GM21786 (cell line): ENCODE measurements around the gene CDH3.
"Not testable (repeated sequence)": the region's sequence is repeated elsewhere in the genome, so short reads cannot be mapped to it uniquely, and the experiment has no call there.

ENCODE experiments used
- ATAC-seq: cut with Tn5 transposase; IDR thresholded peaks from one replicate; pipeline ENCODE4 v1.9.1; 2021; ENCODE audit not compliant: unreplicated experiment

Gene CDH3

DNA sequence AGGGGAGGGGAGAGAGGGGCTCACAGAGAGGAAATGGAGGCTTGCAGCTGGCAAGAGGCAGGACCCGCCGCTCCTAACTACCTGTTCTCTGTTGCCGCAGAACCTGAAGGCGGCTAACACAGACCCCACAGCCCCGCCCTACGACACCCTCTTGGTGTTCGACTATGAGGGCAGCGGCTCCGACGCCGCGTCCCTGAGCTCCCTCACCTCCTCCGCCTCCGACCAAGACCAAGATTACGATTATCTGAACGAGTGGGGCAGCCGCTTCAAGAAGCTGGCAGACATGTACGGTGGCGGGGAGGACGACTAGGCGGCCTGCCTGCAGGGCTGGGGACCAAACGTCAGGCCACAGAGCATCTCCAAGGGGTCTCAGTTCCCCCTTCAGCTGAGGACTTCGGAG lies 53.0 kb downstream of the CDH3 start:
- no peak for ATAC-seq

DNA sequence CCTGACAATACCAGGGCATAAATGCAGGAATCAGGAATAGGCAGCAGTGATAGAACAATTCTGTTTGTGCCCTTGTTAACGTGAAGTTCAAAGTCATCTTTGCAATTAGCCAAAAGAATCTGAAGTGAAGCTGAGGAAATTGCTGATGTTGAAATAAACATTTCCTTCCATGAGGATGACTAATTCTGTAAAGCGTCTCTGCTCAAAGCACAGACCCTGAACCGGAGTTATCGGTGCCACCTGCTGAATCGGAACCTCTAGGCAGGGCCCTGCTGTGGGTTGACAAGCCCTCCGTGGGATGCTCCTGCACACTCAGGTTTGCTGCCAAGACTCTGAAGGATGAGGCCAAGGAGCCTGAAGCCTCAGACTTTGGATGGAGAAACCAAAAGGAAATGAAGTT lies 55.0 kb downstream of the CDH3 start:
- no peak for ATAC-seq

DNA sequence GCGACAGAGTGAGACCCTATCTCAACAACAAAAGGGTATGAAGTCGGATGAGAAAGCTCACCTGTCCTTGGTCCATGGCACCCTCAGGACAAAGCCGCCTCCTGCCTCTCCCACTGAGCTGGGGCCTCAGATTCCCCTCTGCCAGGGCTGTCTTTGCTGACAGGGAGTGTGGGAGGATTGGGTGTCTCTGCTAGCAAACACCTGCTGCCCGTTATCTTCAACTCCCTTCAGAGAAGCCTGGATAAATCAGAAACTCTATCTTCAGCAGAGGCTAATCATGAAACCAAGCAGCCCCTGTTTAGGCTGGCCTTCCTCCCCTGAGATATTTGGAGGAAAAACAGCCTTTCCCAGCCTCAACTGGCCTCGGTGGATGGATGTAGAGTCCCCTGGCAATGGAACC lies 55.7 kb downstream of the CDH3 start:
- ATAC-seq, result no peak

DNA sequence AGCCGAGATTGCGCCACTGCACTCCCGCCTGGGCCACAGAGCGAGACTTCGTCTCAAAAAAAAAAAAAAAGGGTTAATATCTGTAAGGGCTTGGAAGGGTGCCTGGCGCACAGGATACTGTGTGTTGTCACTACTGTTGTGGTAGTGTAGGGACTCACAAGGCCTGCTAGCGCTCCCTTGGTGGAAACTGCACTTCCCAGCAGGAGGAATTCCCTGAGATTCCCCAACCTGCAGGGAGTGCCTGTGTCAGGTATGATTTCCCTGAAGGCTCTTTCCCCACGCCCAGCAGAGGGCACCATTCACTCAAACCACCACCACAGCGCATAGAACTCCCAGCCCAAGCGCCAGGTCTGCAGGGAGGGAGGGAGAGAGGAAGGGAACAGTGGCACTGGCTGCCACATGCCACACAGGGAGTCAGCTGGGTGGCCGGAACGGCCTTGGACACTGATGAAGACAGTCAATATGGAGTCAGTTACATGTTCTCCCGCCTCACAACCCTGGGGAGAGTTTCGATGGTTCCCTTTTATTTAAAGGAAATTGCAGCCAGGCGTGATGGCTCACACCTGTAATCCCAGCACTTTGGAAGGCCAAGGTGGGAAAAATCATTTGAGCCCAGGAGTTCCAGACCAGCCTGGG lies 59.2 kb downstream of the CDH3 start:
- no peak for ATAC-seq

GRCh38 chr16:68707340-68708152 lies 62.4 kb downstream of the CDH3 start:
- ATAC-seq, result no peak

DNA sequence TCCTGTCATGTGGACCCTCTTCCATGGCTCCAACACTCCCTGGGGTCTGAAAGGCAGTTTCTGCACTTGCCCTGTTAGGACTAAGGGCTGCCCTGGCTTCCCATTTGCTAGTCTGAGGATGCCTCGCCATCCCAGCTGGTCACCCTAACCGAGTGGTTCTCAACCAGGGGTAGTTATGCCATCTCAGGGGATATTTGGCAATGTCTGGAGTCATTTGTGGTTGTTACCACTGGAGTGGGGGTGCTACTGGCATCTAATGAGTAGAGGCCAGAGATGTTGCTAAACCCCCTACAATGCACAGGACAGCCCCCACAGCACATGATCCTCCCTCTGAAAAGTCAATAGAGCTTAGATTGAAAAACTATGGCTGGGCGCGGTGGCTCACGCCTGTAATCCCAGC lies 65.1 kb downstream of the CDH3 start:
- no peak for ATAC-seq

- ATAC-seq, result no peak
These were observed 66.5 kb downstream of the CDH3 start for GRCh38 chr16:68711421-68712139.

GRCh38 chr16:68713361-68713760 lies 68.3 kb downstream of the CDH3 start:
- no peak for ATAC-seq

- ATAC-seq, result no peak
These were observed 70.4 kb downstream of the CDH3 start for GRCh38 chr16:68715471-68715870.

- not testable (repeated sequence) for ATAC-seq
These were observed 71.4 kb downstream of the CDH3 start for GRCh38 chr16:68716516-68716915.

DNA sequence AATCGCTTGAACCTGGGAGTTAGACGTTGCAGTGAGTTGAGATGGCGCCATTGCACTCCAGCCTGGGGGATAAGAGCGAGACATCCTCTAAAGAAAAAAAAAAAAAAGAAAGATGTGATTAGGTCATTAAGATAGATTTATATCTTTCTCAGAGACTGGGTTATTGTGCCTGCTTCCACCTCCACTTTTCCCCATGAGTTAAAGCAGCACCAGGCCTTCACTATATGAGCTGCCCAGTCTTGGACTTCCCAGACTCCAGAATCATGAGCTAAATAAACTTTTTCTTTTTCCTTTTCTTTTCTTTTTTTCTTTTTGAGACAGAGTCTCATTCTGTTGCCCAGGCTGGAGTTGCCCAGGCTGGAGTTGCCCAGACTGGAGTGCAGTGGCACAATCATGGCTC lies 72.6 kb downstream of the CDH3 start:
- ATAC-seq, result no peak

DNA sequence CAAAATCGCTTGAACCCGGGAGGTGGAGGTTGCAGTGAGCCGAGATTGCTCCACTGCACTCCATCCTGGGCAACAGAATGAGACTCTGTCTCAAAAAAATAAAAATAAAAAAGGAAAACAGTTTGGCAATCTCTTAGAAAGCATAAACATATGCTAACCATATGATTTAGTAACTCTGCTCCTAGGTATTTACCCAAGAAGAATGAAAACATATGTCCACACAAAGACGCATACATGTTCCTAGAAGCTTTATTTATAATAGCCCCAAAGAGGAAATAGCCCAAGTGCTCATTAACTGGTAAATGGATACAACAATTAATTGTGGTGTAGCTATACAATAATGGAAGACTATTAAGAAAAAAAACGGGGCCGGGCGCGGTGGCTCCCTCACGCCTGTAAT lies 73.5 kb downstream of the CDH3 start:
- ATAC-seq, result no peak

GRCh38 chr16:68719993-68720489 lies 74.9 kb downstream of the CDH3 start:
- ATAC-seq, result peak; percentile 87

GRCh38 chr16:68722119-68723024 lies 77.3 kb downstream of the CDH3 start:
- no peak for ATAC-seq

DNA sequence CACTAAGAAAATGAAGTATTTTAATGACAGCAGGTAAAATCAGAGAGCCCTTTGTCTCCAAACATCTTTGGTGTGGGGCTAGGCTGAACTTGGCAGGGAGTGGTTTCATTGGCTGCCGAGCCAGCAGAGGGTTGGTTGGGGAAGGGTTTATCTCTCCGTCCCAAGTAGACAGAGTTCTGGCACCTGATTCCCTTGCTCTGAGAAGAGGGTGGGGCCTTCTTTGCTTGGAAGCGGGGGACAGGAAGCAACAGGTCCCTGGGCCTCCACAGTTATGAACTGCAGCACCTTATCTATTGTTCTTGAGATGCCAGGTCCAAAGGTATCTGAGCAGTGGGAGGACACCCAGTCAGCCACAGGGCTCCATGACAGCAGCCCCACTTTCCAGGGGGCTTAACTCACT lies 79.7 kb downstream of the CDH3 start:
- ATAC-seq, result no peak

DNA sequence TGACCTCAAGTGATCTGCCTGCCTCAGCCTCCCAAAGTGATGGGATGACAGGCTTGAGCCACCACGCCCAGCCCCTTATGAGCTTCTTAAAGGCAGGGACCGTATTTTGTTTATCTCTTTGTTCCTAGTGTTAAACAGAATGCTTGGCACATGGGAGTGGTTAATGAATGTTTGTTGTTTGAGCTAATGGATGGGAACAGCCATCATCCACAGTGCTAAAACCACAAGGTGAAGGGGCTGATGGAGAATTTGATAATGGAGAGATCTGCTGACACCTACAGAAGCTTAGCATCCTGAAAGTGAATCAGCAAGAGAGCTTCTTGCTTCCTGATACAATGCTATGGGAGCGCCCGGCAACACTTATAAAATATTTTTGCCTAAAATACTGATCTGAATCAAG lies 83.4 kb downstream of the CDH3 start:
- ATAC-seq, result no peak

DNA sequence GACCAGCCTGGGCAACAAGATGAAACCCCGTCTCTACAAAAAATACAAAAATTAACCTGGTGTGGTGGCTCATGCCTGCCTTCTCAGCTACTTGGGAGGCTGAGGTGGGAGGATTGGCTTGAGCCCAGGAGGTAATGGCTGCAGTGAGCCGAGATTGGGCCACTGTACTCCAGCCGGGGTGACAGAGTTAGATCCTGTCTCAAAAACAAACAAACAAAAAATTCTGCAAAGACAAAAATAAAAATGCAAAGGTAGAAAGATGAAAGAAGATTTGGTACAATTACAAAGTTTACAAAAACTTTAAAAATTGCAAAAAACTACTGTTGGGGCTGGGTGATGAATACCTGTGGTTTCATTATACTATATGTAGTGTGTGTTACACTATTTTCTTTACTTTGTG lies 86.5 kb downstream of the CDH3 start:
- ATAC-seq, result no peak

- no peak for ATAC-seq
These were observed 87.1 kb downstream of the CDH3 start for GRCh38 chr16:68732042-68732680.

DNA sequence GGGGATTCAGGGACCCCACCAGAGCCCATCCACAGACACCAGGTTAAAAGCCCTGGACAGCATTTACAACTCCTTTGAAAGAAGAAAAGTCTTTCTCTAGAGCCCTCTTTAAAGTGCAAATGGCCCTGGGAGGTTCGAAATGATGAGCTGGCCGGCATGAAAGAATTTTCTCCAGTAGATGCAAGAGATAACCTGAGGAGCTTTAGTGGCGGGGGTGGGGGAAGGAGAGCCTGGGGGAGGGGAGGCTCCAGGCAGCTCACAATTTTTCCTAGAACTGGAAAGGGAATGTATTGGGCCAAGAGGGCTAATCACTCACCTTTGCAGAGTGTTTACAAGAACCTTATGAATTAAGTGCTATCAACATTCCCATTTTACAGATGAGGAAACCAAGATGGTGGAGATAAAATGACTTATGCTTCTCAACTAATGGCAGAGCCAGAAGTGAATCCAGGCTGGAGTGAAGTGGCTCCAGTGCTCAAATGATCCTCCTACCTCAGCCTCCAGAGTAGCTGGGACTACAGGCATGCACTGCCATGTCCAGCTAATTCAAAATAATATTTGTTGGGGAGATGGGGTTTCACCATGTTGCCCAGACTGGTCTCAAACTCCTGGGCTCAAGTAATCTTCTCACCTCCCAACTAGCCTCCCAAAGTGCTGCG lies 87.8 kb downstream of the CDH3 start:
- ATAC-seq, result no peak

DNA sequence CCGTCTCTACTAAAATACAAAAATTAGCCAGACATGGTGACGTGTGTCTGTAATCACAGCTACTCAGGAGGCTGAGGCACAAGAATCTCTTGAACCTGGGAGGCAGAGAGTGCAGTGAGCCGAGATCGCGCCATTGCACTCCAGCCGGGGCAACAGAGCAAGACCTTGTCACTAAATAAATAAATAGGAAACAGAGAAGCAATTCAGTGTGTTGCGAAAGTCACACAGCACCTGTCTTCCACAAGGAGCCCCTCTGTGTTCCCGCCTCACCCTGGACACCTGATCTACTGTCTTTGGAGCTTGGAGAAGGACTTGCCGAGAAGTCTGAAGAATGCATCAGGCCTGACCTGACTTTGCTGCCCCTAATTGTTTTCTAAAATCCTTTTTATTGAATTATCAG lies 88.5 kb downstream of the CDH3 start:
- ATAC-seq, result no peak
